ENCODE data around the gene SPATS2L. TPM values are rescaled to one million over a fixed set of nuclear protein-coding genes. Genes with fewer than 3 reads are reported as not detected.

The SPATS2L gene
- total and polyA plus RNA-seq, 2 experiments from 2014 or later: 118 to 154 TPM

DNA sequence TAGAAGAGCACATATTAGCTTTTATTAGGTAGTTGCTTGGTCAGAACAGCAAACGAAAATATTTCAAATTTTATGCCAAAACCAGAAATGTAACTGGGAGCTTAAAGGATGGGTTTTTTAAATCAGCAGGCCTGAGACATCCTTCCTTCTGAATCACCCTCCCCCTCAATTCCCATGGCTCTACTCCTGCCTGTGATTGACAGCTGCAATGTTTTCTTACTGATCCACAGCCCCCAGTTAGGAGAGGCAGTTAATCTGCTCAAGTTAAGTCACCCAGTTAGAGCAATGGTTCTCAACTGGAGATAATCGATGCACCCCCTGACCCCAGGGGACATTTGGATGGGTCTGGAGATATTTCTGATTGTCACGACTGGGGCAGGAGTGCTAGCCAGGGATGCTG is 178.4 kb downstream of the SPATS2L start:
- ATAC-seq (no peak), DNase-seq (ENCODE audit: low spot score) (no peak)
- Histone ChIP-seq H3K27ac (ENCODE audit: low read depth) (no peak overlapping the region), H3K4me1 (ENCODE audit: insufficient read depth) (peaks cover 12% of the 10 kb centered on the region), H3K79me2 (replicated peaks; ENCODE audit: insufficient read depth) (no peaks in the 10 kb centered on the region), H3F3A (replicated peaks; ENCODE audit: low read depth) (no peaks in the 10 kb centered on the region), H2AFZ (no peak overlapping the region), H3K4me2 (no peak overlapping the region), H3K9me2 (ENCODE audit: insufficient read depth) (no peaks in the 10 kb centered on the region), H3K36me3 (ENCODE audit: insufficient read depth) (no peaks in the 10 kb centered on the region), H3K27me3 (ENCODE audit: insufficient read depth) (no peaks in the 10 kb centered on the region), H3K4me3 (no peak overlapping the region), H4K20me1 (replicated peaks; ENCODE audit: insufficient read depth) (no peaks in the 10 kb centered on the region)
- Mint-ChIP-seq H3K27me3 (ENCODE audit: insufficient read depth, low read depth, poor library complexity) (peaks cover 2% of the 10 kb centered on the region), H3K36me3 (ENCODE audit: low read depth) (peaks cover 9% of the 10 kb centered on the region; the same call in 2 of the 3 replicates), H3K4me1 (peaks cover 20% of the 10 kb centered on the region), H3K9me3 (no peaks in the 10 kb centered on the region), H3K4me3 (no peak overlapping the region), H3K27ac (no peak overlapping the region)
- TF ChIP-seq EZH2 (IDR thresholded peaks at IDR 0.05; ENCODE audit: low read depth, unreplicated experiment): no peak
- TF ChIP-seq EZH2phosphoT487 (IDR thresholded peaks at IDR 0.05; ENCODE audit: unreplicated experiment): no peak
- TF ChIP-seq ZNF462 (CRISPR knock-in tag; IDR thresholded peaks at IDR 0.05): no peak
- TF ChIP-seq CTCF (conservative IDR thresholded peaks at IDR 0.05; ENCODE audit: low read depth in 2 of 2): no peak

Measured in GM23338 (cell line).